HG03064 (cell line): ENCODE measurements around the gene SCAF1.

Experiments
- ATAC-seq: cut with Tn5 transposase; IDR thresholded peaks from one replicate; pipeline ENCODE4 v1.9.1; 2021; ENCODE audit warnings: low read depth; ENCODE audit not compliant: unreplicated experiment

The SCAF1 gene, protein sequence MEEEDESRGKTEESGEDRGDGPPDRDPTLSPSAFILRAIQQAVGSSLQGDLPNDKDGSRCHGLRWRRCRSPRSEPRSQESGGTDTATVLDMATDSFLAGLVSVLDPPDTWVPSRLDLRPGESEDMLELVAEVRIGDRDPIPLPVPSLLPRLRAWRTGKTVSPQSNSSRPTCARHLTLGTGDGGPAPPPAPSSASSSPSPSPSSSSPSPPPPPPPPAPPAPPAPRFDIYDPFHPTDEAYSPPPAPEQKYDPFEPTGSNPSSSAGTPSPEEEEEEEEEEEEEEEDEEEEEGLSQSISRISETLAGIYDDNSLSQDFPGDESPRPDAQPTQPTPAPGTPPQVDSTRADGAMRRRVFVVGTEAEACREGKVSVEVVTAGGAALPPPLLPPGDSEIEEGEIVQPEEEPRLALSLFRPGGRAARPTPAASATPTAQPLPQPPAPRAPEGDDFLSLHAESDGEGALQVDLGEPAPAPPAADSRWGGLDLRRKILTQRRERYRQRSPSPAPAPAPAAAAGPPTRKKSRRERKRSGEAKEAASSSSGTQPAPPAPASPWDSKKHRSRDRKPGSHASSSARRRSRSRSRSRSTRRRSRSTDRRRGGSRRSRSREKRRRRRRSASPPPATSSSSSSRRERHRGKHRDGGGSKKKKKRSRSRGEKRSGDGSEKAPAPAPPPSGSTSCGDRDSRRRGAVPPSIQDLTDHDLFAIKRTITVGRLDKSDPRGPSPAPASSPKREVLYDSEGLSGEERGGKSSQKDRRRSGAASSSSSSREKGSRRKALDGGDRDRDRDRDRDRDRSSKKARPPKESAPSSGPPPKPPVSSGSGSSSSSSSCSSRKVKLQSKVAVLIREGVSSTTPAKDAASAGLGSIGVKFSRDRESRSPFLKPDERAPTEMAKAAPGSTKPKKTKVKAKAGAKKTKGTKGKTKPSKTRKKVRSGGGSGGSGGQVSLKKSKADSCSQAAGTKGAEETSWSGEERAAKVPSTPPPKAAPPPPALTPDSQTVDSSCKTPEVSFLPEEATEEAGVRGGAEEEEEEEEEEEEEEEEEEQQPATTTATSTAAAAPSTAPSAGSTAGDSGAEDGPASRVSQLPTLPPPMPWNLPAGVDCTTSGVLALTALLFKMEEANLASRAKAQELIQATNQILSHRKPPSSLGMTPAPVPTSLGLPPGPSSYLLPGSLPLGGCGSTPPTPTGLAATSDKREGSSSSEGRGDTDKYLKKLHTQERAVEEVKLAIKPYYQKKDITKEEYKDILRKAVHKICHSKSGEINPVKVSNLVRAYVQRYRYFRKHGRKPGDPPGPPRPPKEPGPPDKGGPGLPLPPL

GRCh38 chr19:49641688-49642491 is at the start of gene SCAF1:
Gene SCAF1, plus strand, starts transcription at chr19:49642209. Its CDS starts 2,818 bp downstream, at chr19:49645027.
- ATAC-seq: peak; percentile 53

DNA sequence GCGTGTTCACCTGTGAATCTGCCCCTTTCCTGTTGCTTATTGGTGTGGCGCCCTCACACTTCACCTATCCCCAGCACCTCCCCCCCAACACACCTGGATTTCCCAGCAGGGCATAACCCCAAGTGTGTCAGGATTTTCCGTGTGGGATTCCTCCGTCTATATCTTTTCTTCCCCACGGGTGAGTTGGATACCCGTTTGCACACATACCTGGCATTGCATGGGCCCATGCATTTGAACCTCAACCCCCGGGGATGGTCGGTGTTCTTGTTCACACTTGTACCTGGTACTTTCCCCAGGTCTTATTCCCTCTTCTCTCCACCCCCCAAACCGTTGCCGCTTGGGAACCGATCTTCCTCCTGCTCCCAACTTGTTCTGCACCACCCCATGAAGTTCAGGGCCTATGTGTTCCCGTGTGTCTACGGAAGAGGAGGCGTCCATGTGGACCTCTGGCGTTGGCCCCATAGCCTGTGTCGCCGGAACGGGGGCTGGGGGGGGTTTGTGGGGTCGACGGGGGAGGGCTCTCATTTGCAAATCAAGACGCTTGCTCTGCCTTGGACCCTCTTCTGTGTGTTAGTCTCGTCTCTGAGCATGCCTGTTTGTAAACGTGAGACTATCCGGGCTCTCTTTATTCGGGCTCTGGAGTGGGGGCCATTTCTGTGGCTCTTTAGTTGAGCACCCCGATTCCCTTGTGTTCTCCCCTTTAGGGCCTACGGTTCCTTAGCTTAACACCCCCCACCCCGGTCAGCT is 49.4 kb upstream of the SCAF1 start:
- ATAC-seq: no peak

DNA sequence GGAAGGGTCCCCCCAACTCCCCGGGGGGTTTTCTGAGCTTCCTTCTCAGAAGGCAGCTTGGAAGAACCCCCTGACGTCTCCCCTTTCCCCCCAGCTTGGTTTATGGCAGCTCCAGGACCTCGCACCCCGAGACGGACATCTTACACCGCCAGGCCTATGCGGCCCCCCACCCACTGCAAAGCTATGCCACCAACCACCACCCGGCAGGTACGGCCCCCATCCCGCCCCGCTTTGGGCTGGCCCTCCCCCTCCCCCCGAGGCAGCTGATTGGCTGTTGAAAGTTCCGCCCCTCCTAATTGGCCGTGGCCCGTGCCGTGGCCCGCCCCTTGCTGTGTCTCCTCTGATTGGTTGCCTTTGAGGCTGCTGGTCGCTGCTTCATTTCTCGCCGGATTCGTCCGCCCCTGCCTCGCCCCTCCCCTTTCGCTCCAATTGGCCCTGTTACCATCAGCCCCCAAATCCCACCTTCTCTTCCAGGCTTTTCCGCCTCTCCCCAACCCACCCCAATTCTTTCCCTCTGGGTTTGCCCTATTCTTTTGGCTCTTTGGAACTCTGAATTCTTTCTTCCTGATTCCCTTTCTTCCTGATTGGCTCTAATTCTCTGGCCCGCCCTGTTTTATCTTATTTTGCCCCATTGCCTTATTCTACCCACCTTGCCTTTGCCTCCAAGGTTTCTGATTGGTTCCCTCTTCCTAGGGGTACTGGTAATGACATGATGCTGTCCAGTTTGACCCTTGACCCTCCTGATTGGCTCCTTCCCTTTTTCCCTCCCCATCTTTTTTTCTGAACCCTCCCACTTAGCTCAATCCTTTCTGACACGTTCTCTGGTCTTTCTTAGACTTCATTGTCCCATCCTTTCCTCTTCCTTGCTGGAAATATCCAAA is 48.5 kb upstream of the SCAF1 start:
- no peak for ATAC-seq

- ATAC-seq: no peak
Measured at GRCh38 chr19:49594157-49594992, 47.6 kb upstream of the SCAF1 start.

DNA sequence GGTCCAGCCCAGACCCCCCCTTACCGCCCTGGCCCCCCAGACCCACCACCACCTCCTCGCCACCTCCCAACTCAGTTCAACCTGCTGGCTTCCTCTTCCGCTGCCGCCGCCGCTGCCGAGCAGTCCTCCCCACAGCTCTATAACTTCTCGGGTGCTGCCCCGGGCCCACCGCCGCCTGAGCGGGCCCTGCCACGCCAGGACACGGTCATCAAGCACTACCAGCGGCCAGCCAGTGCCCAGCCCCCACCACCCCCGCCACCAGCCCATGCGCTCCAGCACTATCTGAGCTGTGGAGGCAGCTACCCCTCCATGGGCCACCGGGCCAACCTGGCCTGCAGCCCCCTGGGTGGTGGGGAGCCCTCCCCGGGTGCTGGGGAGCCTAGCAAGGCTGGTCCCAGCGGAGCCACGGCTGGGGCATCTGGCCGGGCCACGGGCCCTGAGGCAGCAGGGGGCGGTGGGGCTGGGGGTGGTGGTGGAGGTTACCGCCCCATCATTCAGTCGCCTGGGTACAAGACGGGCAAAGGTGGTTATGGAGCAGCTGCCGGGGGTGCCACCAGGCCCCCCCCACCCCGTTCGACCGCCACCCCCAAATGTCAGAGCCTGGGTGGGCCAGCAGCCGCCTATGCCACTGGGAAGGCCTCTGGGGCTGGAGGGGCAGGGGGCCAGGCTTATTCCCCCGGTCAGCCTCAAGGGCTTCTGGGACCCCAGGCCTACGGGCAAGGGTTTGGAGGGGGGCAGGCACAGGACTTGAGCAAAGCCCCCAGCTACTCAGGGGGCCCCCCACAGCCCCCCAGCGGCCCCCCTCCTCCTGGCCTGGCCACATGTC is 46.8 kb upstream of the SCAF1 start:
- ATAC-seq: no peak

- no peak for ATAC-seq
Measured at GRCh38 chr19:49595819-49596404, 46.1 kb upstream of the SCAF1 start.

GRCh38 chr19:49596407-49596806 is 45.6 kb upstream of the SCAF1 start:
- no peak for ATAC-seq

- ATAC-seq: no peak
Measured at GRCh38 chr19:49596954-49597702, 44.9 kb upstream of the SCAF1 start.

DNA sequence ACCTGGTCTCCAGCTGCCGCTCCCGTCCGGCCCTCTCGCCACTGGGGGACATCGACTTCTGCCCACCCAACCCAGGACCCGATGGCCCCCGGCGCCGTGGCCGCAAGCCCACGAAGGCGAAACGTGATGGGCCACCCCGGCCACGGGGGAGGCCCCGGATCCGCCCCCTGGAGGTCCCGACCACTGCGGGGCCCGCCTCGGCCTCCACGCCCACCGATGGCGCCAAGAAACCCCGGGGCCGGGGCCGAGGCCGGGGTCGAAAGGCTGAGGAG is 44.4 kb upstream of the SCAF1 start:
- no peak for ATAC-seq

- no peak for ATAC-seq
Measured at GRCh38 chr19:49599378-49600295, 42.4 kb upstream of the SCAF1 start.

- ATAC-seq: no peak
Measured at GRCh38 chr19:49601482-49602038, 40.4 kb upstream of the SCAF1 start.

GRCh38 chr19:49602806-49603205 is 39.2 kb upstream of the SCAF1 start:
- ATAC-seq: no peak

GRCh38 chr19:49605605-49606004 is 36.4 kb upstream of the SCAF1 start:
- ATAC-seq: no peak

DNA sequence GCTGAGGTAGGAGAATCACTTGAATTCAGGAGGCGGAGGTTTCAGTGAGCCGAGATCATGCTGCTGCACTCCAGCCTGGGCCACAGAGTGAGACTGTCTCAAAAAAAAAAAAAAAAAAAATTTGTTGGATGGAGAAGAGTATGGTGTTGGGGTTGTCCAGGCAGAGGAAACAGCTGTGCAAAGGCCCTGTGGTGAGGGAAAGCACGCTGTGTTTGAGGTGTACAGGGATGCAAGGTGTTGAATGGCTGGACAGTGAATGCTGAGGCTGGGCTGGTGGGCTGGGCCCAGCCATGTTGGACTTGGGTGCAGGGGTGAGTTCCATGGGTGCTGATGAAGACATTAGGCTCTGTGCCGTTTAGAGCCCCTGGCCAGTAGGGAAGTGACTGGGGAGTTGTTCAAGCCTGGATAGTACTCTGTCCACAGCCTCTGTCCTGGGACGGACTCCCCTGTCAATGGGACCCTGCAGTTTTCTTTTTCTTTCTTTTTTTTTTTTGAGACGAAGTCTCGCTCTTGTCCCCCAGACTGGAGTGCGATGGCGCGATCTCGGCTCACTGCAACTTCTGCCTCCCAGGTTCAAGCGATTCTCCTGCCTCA is 32.4 kb upstream of the SCAF1 start:
- no peak for ATAC-seq
